GM23338 (cell line): Measurements from ENCODE around the gene NTN1. TPM values are rescaled to one million over a fixed set of nuclear protein-coding genes. Genes with fewer than 3 reads are reported as not detected.
A peak's percentile ranks its signal among the peaks of the same experiment; 100 is the strongest.

ENCODE experiments used
- ATAC-seq: fragments of 200-7000 bp; cut with Tn5 transposase; 3 replicates; pipeline ENCODE4 v1.9.1; 2020
- DNase-seq: peaks from one replicate; pipeline ENCODE4 v3.0.0-alpha.2; 2015; ENCODE audit warnings: low spot score
- H2AFZ ChIP-seq: fragments of 200-600 bp; sonication (generic); 2 replicates; pipeline ENCODE4 v1.8.0; 2016; ENCODE audit warnings: antibody characterized with exemption, mild to moderate bottlenecking, moderate library complexity
- H3F3A ChIP-seq: fragments of 200-600 bp; sonication (generic); replicated peaks from 2 replicates; pipeline ENCODE4 v1.8.0; 2017; ENCODE audit warnings: antibody characterized with exemption, mixed run types, low read depth
- H3K27ac ChIP-seq: fragments of 200-600 bp; sonication (generic); 2 replicates; pipeline ENCODE4 v1.6.1; 2016; ENCODE audit warnings: low read depth
- H3K27me3 ChIP-seq: fragments of 200-600 bp; sonication (generic); 2 replicates; pipeline ENCODE4 v1.8.0; 2016; ENCODE audit warnings: mild to moderate bottlenecking, mixed run types, moderate library complexity; ENCODE audit not compliant: insufficient read depth
- H3K36me3 ChIP-seq: fragments of 200-600 bp; sonication (generic); 2 replicates; pipeline ENCODE4 v1.8.0; 2016; ENCODE audit warnings: mild to moderate bottlenecking; ENCODE audit not compliant: insufficient read depth
- H3K4me1 ChIP-seq: fragments of 200-600 bp; sonication (generic); 2 replicates; pipeline ENCODE4 v1.8.0; 2016; ENCODE audit warnings: mild to moderate bottlenecking, moderate library complexity; ENCODE audit not compliant: insufficient read depth
- H3K4me2 ChIP-seq: fragments of 200-600 bp; sonication (generic); 2 replicates; pipeline ENCODE4 v1.7.1; 2017; ENCODE audit warnings: mixed run types
- H3K4me3 ChIP-seq: fragments of 200-600 bp; sonication (generic); 2 replicates; pipeline ENCODE4 v1.6.1; 2016; ENCODE audit warnings: mixed run types
- H3K79me2 ChIP-seq: fragments of 200-600 bp; sonication (generic); replicated peaks from 2 replicates; pipeline ENCODE4 v1.8.0; 2017; ENCODE audit warnings: mild to moderate bottlenecking; ENCODE audit not compliant: insufficient read depth
- H3K9me2 ChIP-seq: fragments of 200-600 bp; sonication (generic); 2 replicates; pipeline ENCODE4 v1.8.0; 2017; ENCODE audit not compliant: insufficient read depth
- H4K20me1 ChIP-seq: fragments of 200-600 bp; sonication (generic); replicated peaks from 2 replicates; pipeline ENCODE4 v1.8.0; 2017; ENCODE audit warnings: mild to moderate bottlenecking; ENCODE audit not compliant: insufficient read depth
- H3K27ac Mint-ChIP-seq: 2 replicates; pipeline ENCODE4 v1.8.0; 2020; ENCODE audit warnings: inconsistent platforms, mild to moderate bottlenecking, moderate library complexity, mixed read lengths
- H3K27me3 Mint-ChIP-seq: 3 replicates; pipeline ENCODE4 v1.8.0; 2022; ENCODE audit warnings: low read depth, mild to moderate bottlenecking, moderate library complexity, mixed read lengths, inconsistent platforms; ENCODE audit not compliant: insufficient read depth, poor library complexity
- H3K36me3 Mint-ChIP-seq: 3 replicates; pipeline ENCODE4 v1.8.0; 2021; ENCODE audit warnings: low read depth, mild to moderate bottlenecking, inconsistent platforms, moderate library complexity, mixed read lengths
- H3K4me1 Mint-ChIP-seq: 3 replicates; pipeline ENCODE4 v1.8.0; 2020; ENCODE audit warnings: mild to moderate bottlenecking, inconsistent platforms, mixed read lengths
- H3K4me3 Mint-ChIP-seq: 3 replicates; pipeline ENCODE4 v1.8.0; 2021; ENCODE audit warnings: moderate library complexity, mild to moderate bottlenecking, inconsistent platforms, mixed read lengths
- H3K9me3 Mint-ChIP-seq: 3 replicates; pipeline ENCODE4 v1.8.0; 2020; ENCODE audit warnings: moderate library complexity, mild to moderate bottlenecking, inconsistent platforms, mixed read lengths
- EZH2phosphoT487 ChIP-seq: fragments of 200-600 bp; sonication (generic); IDR thresholded peaks from one replicate; pipeline ENCODE4 v1.8.1; 2018; ENCODE audit warnings: antibody characterized with exemption; ENCODE audit not compliant: unreplicated experiment
- JUNB ChIP-seq: IDR thresholded peaks from one replicate; pipeline ENCODE4 v1.6.1; 2016; ENCODE audit warnings: antibody characterized with exemption; ENCODE audit not compliant: unreplicated experiment
- POLR2AphosphoS5 ChIP-seq: IDR thresholded peaks from 2 replicates; pipeline ENCODE4 v1.6.1; 2016; ENCODE audit warnings: antibody characterized with exemption, low read depth
- STAT1 ChIP-seq: IDR thresholded peaks from one replicate; pipeline ENCODE4 v1.6.1; 2016; ENCODE audit warnings: antibody characterized with exemption; ENCODE audit not compliant: unreplicated experiment
- ZNF114 ChIP-seq: fragments of 250-450 bp; sonication (Bioruptor Pico); IDR thresholded peaks from 2 replicates; pipeline ENCODE4 v1.5.0; 2020; ENCODE audit warnings: mild to moderate bottlenecking, moderate library complexity
- polyA plus RNA-seq: library from polyadenylated mRNA; unstranded; fragments of >200 nt; fragmentation: Nextera tagmentation; extraction: Ambion mirVana; gene quantifications from 2 replicates; pipeline ENCODE4 v1.2.1, GENCODE V29; 2016
- total RNA-seq: library from RNA; depleted of rRNA; stranded (reverse); fragments of >200 nt; shearing (Covaris generic); gene quantifications from 2 replicates; pipeline ENCODE4 v1.2.3, GENCODE V29; 2014
- TF ChIP-seq, protein P1 (sequence below): IDR thresholded peaks from 2 replicates; pipeline ENCODE4 v1.6.1; 2016; ENCODE audit warnings: antibody characterized with exemption
- TF ChIP-seq, protein P2 (sequence below), 2 experiments: fragments of 200-600 bp in 1 of 2; sonication (generic) in 1 of 2; conservative IDR thresholded peaks; 2 replicates each; pipeline versions ENCODE4 v1.5.1 to v1.6.1; 2016 to 2017; ENCODE audit warnings: antibody characterized with exemption in 2 of 2, low read depth in 2 of 2, mild to moderate bottlenecking in 2 of 2, moderate library complexity in 1 of 2
- TF ChIP-seq, protein P3 (sequence below): IDR thresholded peaks from one replicate; pipeline ENCODE4 v1.6.1; 2018; ENCODE audit warnings: antibody characterized with exemption; ENCODE audit not compliant: unreplicated experiment

Gene NTN1
- total and polyA plus RNA-seq, 2 experiments from 2014 or later, result 0.57 to 2.6 TPM

DNA sequence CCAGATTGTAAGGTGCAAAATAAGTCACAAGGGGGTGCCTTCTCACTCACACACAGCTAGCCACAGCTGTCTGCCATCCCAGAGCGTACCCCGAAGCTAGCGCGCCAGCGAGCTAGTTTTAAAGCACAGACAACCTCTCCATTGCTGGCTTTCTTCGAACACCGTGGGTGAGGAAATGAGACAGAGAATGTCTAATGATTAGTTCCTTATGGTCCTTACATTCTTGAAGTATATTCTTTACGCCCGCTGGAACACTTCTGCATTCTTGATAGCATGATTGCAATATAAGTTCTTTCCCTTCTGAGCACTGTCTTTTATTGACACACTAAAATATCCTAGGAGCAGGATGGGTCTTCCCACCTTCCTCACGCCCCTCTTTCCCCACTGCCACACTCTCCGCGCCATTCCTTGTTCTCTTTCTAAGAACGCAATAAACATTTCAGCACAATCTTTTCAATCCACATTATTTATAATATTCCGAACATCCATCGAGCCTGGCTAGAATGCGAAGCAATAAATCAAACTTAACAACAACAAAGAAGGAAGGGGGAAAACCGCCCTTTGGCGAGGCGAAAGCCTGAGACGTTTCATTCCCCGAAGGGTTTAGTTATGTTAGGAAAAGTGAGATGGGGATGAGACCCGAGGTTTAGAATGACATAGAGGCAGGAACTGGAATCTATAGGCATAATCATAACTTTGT, 251.3 kb downstream of the NTN1 start:
- no peak for DNase-seq
- Mint-ChIP-seq H3K27ac (no peak overlapping the region), H3K27me3 (peaks cover 4% of the 10 kb centered on the region), H3K4me3 (no peak overlapping the region), H3K36me3 (no peaks in the 10 kb centered on the region), H3K4me1 (peaks cover 5% of the 10 kb centered on the region; the same call in 2 of the 3 replicates), H3K9me3 (no peaks in the 10 kb centered on the region; the same call in 2 of the 3 replicates)
- no peaks in the 10 kb centered on the region; the same call in 1 of the 2 replicates for H3K4me1 ChIP-seq
- no peaks in the 10 kb centered on the region for H3K36me3 ChIP-seq
- H4K20me1 ChIP-seq, result no peaks in the 10 kb centered on the region
- H3F3A ChIP-seq, result no peaks in the 10 kb centered on the region
- H3K4me3 ChIP-seq, result no peak overlapping the region
- no peaks in the 10 kb centered on the region for H3K79me2 ChIP-seq
- no peaks in the 10 kb centered on the region for H3K9me2 ChIP-seq
- no peaks in the 10 kb centered on the region for H3K27me3 ChIP-seq
- no peak for ATAC-seq
- TF ChIP-seq STAT1 (no peak), EZH2phosphoT487 (no peak), ZNF114 (CRISPR knock-in tag) (no peak), JUNB (no peak)
- TF ChIP-seq, protein P1, sequence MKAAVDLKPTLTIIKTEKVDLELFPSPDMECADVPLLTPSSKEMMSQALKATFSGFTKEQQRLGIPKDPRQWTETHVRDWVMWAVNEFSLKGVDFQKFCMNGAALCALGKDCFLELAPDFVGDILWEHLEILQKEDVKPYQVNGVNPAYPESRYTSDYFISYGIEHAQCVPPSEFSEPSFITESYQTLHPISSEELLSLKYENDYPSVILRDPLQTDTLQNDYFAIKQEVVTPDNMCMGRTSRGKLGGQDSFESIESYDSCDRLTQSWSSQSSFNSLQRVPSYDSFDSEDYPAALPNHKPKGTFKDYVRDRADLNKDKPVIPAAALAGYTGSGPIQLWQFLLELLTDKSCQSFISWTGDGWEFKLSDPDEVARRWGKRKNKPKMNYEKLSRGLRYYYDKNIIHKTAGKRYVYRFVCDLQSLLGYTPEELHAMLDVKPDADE, result no peak
- TF ChIP-seq, protein P2, sequence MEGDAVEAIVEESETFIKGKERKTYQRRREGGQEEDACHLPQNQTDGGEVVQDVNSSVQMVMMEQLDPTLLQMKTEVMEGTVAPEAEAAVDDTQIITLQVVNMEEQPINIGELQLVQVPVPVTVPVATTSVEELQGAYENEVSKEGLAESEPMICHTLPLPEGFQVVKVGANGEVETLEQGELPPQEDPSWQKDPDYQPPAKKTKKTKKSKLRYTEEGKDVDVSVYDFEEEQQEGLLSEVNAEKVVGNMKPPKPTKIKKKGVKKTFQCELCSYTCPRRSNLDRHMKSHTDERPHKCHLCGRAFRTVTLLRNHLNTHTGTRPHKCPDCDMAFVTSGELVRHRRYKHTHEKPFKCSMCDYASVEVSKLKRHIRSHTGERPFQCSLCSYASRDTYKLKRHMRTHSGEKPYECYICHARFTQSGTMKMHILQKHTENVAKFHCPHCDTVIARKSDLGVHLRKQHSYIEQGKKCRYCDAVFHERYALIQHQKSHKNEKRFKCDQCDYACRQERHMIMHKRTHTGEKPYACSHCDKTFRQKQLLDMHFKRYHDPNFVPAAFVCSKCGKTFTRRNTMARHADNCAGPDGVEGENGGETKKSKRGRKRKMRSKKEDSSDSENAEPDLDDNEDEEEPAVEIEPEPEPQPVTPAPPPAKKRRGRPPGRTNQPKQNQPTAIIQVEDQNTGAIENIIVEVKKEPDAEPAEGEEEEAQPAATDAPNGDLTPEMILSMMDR (conservative IDR thresholded peaks at IDR 0.05; ENCODE audit: low read depth in 2 of 2), result peak in 1 of 2 experiments; percentile 45; a peak in 2 of 4 replicates
- H3K4me2 ChIP-seq, result no peak overlapping the region
- no peak overlapping the region for H3K27ac ChIP-seq
- H2AFZ ChIP-seq, result no peak overlapping the region

DNA sequence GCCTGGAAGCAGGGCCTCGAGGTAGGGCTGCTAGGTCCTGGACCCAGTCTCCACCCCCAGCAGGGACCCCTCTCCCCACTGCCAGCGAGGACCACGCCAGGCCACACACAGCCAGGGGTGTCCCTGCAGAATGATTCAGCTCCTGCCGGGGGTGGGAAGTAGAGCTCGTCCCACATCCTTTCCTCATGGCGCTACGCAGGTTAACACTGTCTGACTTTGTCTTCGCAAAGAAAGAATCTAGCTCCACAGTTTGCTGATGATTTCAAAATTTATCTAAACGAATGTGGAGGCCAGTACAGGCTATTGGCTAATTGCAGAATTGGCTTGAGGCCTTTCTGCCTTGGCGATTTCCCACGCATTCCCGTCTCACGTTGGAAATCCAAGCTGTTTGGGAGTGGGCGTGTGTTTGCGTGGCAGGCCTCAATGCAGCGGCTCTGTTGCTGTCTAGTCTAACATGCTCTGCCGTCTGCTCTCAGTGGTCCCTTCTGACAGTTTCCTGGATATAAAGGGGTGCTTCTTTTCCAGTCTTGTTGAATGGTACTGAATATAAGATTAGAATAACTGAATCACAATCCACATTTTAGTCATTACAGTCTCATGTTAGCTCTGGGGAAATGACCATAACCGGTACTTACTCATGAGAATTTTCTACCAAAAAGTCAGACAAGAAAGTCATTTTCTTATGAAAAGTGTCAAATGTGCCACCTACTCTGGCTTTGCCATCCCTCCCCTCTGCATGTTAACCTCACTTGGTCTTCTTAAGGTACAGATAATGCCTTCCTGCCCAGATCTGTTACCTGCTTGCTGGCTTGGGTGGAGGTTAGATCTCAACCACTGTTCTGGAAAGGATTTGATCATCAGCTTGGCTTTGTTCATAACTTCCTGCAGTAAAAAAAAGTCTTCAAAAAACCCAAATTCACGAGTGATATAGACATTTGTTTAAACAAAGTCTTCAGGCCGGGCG, 252.4 kb downstream of the NTN1 start:
- Mint-ChIP-seq H3K27ac (0 out of 2 replicates have a peak overlapping the region, but pooled peaks have one; percentile 41), H3K9me3 (no peaks in the 10 kb centered on the region; the same call in 2 of the 3 replicates)
- no peak for TF ChIP-seq EZH2phosphoT487
- TF ChIP-seq, protein P3, sequence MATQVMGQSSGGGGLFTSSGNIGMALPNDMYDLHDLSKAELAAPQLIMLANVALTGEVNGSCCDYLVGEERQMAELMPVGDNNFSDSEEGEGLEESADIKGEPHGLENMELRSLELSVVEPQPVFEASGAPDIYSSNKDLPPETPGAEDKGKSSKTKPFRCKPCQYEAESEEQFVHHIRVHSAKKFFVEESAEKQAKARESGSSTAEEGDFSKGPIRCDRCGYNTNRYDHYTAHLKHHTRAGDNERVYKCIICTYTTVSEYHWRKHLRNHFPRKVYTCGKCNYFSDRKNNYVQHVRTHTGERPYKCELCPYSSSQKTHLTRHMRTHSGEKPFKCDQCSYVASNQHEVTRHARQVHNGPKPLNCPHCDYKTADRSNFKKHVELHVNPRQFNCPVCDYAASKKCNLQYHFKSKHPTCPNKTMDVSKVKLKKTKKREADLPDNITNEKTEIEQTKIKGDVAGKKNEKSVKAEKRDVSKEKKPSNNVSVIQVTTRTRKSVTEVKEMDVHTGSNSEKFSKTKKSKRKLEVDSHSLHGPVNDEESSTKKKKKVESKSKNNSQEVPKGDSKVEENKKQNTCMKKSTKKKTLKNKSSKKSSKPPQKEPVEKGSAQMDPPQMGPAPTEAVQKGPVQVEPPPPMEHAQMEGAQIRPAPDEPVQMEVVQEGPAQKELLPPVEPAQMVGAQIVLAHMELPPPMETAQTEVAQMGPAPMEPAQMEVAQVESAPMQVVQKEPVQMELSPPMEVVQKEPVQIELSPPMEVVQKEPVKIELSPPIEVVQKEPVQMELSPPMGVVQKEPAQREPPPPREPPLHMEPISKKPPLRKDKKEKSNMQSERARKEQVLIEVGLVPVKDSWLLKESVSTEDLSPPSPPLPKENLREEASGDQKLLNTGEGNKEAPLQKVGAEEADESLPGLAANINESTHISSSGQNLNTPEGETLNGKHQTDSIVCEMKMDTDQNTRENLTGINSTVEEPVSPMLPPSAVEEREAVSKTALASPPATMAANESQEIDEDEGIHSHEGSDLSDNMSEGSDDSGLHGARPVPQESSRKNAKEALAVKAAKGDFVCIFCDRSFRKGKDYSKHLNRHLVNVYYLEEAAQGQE, result no peak
- no peak for TF ChIP-seq POLR2AphosphoS5
- TF ChIP-seq, protein P2 (conservative IDR thresholded peaks at IDR 0.05; ENCODE audit: low read depth in 2 of 2), result no peak

More for the DNA sequence above, 252.4 kb downstream of the NTN1 start:
- ATAC-seq (no peak; the same call in 2 of the 3 replicates), DNase-seq (no peak)
- Histone ChIP-seq H3F3A (no peaks in the 10 kb centered on the region), H3K79me2 (no peaks in the 10 kb centered on the region), H3K4me1 (no peaks in the 10 kb centered on the region; the same call in 1 of the 2 replicates), H3K36me3 (no peaks in the 10 kb centered on the region), H3K9me2 (no peaks in the 10 kb centered on the region), H3K27ac (0 out of 2 replicates have a peak overlapping the region, but pooled peaks have one; percentile 55), H3K4me3 (no peak overlapping the region), H4K20me1 (no peaks in the 10 kb centered on the region; the same call in 1 of the 2 replicates), H3K4me2 (no peak overlapping the region), H2AFZ (no peak overlapping the region), H3K27me3 (no peaks in the 10 kb centered on the region)
- Mint-ChIP-seq H3K27me3 (peaks cover 2% of the 10 kb centered on the region), H3K4me1 (peaks cover 5% of the 10 kb centered on the region; the same call in 2 of the 3 replicates), H3K4me3 (no peak overlapping the region), H3K36me3 (no peaks in the 10 kb centered on the region)
